Astrocyte of the spinal cord (primary cell): ENCODE measurements around the gene ATP2C1.
A peak's percentile ranks its signal among the peaks of the same experiment; 100 is the strongest.

ENCODE experiments used
- DNase-seq: peaks from one replicate; pipeline ENCODE4 v3.0.0; 2011; ENCODE audit warnings: low read depth, low spot score
- H3K4me3 ChIP-seq: 2 replicates; pipeline ENCODE4 v1.5.1; 2011; ENCODE audit warnings: low read depth, mild to moderate bottlenecking, low read length, moderate library complexity
- CTCF ChIP-seq: IDR thresholded peaks from 2 replicates; pipeline ENCODE4 v1.5.1; 2012; ENCODE audit warnings: low read depth, mild to moderate bottlenecking, low read length, inconsistent platforms
- in situ Hi-C: cut with HindIII; loops from 2 replicates; pipeline ENCODE4 v1.10.0; 2017; ENCODE audit warnings: low sequenced_read_pairs

ATP2C1 gene

GRCh38 chr3:131047582-131047981, 153.7 kb downstream of the ATP2C1 start:
- H3K4me3 ChIP-seq = no peak overlapping the region
- no peak for TF ChIP-seq CTCF
- in situ Hi-C loops = no loop called here
- no peak for DNase-seq

- no peak overlapping the region for H3K4me3 ChIP-seq
- no peak for DNase-seq
- in situ Hi-C loops = no loop called here
- TF ChIP-seq CTCF = no peak
These were observed 154.1 kb downstream of the ATP2C1 start for GRCh38 chr3:131048030-131048429.

GRCh38 chr3:131050001-131050400, 156.1 kb downstream of the ATP2C1 start:
- TF ChIP-seq CTCF = no peak
- H3K4me3 ChIP-seq = no peak overlapping the region
- no peak for DNase-seq
- in situ Hi-C loops = no loop called here

GRCh38 chr3:131053043-131053859, 159.4 kb downstream of the ATP2C1 start:
- TF ChIP-seq CTCF = peak; percentile 51
- in situ Hi-C loops = no loop called here
- DNase-seq = peak; percentile 52

More at GRCh38 chr3:131053043-131053859, 159.4 kb downstream of the ATP2C1 start:
- no peak overlapping the region for H3K4me3 ChIP-seq
